Stimulated activated CD4-positive, alpha-beta T cell treated with anti-CD3 and anti-CD28 coated beads, Interleukin-2, amount 100 ng/mL, for 48 hours (primary cell): Measurements from ENCODE around the gene SPAG16.

Source experiments
- DNase-seq, 2 donors: peaks; one replicate each; pipeline ENCODE4 v3.0.0-alpha.2; 2020

Gene SPAG16

DNA sequence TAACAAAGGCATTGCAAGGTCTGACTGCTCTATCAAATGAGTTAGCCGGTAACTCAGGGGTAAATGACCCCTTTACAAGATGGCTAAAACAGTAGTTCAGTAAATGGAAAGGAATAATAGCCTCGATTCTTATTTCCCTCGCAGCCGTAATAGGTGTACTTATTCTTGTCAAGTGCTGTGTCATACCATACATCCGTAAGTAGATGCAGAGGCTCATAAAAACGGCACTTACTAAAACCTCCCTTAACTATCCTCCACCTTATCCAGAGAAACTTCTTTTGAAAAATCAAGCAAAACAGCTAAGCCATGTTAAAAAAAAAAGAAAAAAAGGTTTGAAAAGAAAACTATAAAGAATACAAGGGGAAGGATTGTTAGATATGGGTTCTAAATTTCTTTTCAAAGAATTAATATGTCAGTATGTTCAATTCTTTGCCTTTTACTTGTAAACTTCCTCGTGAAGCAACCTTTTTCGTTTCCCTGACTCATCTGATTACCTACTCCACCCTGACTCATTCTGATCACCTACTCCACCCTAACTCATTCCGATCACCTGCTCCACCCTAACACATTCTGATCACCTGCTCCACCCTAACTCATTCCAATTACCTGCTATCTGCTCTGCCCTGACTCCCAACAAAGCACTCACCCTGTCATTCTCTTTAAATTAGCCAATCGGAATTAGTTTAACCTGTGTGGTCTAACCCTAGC is 127.5 kb downstream of the SPAG16 start:
- no peak for DNase-seq

DNA sequence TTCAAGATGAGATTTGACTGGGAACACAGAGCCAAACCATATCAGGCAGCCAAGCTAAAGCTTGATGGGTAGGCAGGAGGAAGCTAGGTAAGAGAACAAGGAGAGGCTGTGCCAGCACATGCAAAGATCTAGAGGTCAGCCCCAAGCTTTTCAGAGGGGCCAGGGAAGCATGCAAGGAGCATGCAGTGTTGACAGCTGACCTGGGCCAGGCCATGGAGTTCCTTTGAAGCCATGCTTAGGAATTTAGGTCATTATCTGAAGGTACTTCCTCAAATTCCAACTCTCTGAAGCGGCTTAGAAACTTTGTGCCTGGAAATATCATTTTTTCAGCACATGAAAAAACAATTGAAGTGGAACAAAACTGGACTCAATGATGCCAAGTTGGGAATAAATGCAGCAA is 130.8 kb downstream of the SPAG16 start:
- DNase-seq, result no peak

DNA sequence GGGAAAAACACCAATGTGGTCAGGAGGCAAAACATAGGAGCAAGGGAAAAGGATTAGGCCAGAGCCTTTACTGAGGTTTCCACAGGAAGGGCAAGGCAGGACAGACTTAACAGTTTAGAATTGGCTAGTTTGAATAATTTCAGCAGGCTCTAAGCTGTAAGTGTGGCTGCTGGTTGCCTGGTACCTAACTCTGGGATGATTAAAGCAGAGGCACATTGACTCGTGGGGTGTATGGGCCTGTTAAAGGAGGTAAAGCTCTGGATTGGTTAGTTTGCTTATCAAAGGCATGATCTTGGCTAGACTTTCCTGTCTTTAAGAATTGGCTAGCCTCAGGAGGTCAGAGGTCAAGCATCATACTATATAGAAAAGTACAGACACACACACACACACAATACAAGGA is 132.6 kb downstream of the SPAG16 start:
- no peak for DNase-seq

DNA sequence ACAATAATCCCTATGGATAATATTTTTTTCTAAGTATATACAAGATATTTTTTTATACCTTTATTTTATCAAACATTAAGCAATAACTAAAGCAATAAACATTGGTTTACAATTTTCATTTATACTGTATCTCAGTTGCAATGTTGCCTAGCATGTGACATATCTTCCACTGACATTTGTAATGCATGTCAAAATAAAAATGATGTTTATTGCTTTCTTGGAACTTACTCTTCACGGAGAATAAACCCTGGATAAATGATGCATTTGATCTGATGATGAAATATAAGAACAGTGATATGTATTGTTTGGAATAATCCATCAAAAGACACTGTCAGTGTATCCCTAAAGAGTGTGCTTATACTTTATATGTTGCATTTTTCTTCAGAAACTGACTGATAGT is 135.7 kb downstream of the SPAG16 start:
- DNase-seq, result no peak

DNA sequence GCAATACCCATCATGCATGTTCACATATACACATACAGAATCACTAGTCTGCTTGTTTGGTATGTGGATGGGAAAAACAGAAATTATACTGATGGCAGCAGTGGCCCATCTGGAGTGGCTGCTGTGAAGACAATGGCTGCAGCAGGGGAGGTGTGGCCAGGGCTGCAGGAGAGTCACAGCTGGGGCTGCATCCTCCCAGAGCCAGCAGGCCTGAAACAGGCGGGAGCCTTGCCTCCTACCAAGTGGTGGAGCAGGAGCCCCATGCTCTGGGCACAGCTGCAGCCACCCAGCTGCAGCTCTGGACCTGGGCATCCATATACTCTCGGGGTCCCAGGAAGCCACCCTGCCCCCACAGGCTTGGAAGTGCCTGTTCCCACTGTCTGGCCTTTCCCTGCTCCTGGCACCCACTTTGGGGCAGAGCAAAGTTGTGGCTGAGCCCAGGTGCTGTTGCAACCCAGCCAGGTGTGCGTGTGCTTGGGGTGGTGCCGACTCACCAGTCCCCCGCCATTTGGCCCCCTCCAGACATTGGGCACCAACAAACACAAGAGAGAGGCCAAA is 136.6 kb downstream of the SPAG16 start:
- no peak for DNase-seq

GRCh38 chr2:213422211-213422610 is 137.9 kb downstream of the SPAG16 start:
- no peak for DNase-seq

DNA sequence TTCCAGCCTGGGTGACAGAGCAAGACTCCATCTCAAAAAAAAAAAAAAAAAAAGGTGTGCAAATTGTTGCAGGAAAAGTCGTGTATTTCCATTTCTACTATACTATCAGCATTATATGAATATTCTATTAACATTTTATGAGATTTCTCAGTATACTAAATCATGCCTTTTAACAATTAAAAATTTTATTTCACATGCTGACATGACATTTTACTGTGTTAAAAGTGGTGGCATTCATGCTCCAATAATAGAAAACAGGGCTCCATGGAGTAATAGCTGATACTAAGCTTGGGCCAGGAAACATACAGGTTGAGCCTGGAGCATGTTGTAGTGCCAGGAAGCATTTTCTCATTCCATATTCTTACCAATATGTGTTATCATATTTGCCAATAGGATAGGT is 141.4 kb downstream of the SPAG16 start:
- DNase-seq, result no peak

DNA sequence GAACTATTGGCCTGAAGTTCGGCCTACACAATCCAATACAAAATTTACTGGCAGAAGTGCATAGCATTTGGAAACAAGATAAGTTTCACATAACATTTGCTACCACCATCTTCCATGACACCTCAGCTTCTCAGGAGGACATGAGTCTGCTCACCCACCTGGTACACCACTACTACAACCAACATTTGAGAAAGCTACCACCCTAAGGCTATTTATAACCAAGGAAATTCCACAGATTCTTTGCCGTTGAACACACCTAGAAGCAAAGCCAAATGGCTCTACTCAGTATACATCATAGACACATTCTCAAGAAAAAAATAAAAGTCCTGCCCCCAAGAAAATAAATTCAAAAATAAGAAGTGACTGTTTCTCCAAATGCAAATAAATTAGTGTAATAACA is 145.3 kb downstream of the SPAG16 start:
- DNase-seq, result no peak

GRCh38 chr2:213443921-213444320 is 159.7 kb downstream of the SPAG16 start:
- no peak for DNase-seq

- no peak for DNase-seq
Observed at GRCh38 chr2:213451542-213452239, 167.4 kb downstream of the SPAG16 start.

GRCh38 chr2:213455316-213456008 is 171.2 kb downstream of the SPAG16 start:
- no peak for DNase-seq

- DNase-seq, result no peak
Observed at GRCh38 chr2:213475433-213475832, 191.2 kb downstream of the SPAG16 start.

- DNase-seq, result no peak
Observed at GRCh38 chr2:213476641-213477040, 192.4 kb downstream of the SPAG16 start.

- DNase-seq, result no peak
Observed at GRCh38 chr2:213490087-213490486, 205.8 kb downstream of the SPAG16 start.

GRCh38 chr2:213491376-213491775 is 207.1 kb downstream of the SPAG16 start:
- no peak for DNase-seq

- no peak for DNase-seq
Observed at GRCh38 chr2:213496226-213496625, 212.0 kb downstream of the SPAG16 start.

- no peak for DNase-seq
Observed at GRCh38 chr2:213500881-213501280, 216.6 kb downstream of the SPAG16 start.

DNA sequence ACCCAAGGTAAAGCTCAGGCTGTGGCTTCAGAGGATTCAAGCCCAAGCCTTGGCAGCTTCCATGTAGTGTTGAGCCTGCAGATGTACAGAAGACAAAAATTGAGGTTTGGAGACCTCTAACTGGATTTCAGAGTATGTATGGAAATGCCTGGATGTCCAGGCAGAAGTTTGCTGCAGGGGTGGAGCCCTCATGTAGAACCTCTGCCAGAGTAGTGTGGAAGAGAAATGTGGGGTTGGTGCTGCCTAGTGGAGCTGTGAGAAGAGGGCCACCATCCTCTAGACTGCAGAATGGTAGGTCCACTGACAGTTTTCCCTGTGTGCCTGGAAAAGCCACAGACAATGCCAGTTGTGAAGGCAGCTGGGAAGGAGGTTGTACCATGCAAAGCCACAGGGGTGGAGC is 239.9 kb downstream of the SPAG16 start:
- no peak for DNase-seq

DNA sequence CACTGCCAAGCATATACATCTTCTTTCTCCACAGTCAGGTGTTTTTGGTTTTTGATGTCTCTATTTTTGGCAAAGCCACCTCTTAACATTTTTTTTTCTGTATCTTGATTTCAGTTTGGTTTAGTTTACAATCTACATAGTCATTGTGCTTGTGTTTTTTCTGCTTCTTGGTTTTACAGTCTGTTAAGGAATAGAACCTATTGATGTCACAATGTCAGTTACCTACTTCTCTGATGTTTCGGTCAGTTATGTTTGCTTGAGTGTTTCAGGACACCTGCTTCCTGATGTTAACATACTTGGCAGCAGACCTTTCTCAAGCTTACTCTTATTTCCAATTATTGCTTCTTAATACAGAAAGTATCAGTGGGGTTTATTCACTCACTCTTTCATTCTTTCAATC is 253.3 kb downstream of the SPAG16 start:
- no peak for DNase-seq

DNA sequence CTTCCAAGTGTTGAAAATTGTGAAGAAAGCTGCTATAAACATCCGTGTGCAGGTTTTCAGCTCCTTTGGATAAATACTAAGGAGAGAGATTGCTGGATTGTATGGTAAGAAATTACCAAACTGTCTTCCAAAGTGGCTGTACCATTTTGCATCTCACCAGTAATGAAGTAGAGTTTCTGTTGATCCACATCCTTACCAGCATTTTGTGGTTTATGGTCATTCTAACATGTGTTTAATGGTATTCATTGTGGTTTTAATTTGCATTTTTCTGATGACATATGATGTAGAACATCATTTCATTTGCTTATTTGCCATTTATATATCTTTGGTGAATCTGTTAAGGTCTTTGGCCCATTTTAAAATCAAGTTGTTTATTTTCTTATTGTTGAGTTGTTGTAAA is 260.7 kb downstream of the SPAG16 start:
- DNase-seq, result no peak

DNA sequence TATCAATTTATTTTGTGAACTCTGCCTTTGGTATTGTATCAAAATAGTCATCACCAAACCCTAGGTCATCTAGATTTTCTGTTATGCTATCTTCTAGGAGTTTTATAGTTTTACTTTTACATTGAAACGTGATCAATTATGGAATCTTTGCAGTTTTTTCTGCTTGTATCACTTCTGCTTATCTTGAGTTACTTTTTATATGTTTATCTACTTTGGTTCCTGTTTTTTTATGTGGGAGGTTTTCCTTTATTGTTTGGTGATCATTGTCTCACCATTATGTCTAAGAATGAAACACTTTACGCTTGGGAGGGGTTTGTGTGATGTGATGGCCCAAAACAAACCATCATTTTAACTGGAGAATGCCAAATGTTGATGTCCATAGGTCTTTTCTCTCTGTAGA is 261.2 kb downstream of the SPAG16 start:
- no peak for DNase-seq

DNA sequence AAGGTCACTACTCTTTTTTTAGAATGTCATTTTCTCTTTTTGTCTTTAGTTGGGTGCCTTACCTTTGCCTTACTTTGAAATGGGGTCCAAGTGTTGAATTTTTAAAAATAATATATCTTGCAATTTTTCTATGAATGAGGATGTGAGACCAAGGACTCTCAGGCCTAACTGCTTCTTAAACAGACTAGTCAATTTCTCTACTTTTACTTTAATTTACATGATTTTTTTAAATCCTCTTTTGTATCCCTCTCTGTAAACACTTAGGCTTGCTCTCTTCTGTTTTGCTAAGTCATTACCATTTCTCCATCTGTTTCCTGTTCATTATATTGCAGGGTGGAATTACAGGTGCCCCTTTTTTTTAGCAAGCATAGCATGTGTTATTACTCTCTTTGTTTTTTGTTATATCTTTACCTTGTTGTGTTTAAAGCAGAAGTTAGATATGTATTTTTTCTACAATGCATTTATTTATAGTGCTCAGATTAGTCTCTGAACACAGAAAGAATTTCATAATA is 261.8 kb downstream of the SPAG16 start:
- DNase-seq, result no peak

GRCh38 chr2:213551526-213551925 is 267.3 kb downstream of the SPAG16 start:
- DNase-seq, result no peak

DNA sequence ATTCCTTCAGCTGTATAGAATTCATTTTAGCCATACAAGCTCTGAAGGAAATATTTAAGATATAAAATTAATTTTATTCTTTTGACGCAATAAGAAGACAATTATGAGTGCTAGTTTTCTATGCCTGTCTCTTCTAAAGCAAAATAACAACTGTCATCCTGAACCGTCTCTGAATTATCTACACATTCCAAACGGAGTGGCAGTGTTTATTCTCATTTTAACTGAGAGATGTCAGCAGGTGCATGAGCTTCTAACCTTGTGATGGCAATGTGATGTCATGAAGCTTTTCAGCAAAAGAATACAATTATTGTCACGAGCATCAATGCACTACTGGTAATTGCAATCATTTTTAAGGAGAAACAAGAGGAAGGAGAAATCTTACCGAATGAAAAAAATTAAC is 274.8 kb downstream of the SPAG16 start:
- DNase-seq, result no peak
